Measurements from ENCODE around the gene KLHL9.

Gene KLHL9

GRCh38 chr9:21357479-21358460 is 22.6 kb upstream of the KLHL9 start:
- H3K79me1 ChIP-seq (ENCODE audit: low read length): peaks cover 6% of the 10 kb centered on the region
- peak overlapping the region; percentile 40 for H2BK120ac ChIP-seq (ENCODE audit: insufficient read depth, low read length, poor library complexity)
- H3K9ac ChIP-seq (ENCODE audit: low read length): no peak overlapping the region
- H3K4me2 ChIP-seq (ENCODE audit: low read length): peak overlapping the region; percentile 37
- no peak overlapping the region for H3K4ac ChIP-seq (ENCODE audit: low read depth, low read length)
- H4K91ac ChIP-seq (ENCODE audit: low read depth, low read length): peak overlapping the region; percentile 4
- H3K23ac ChIP-seq (ENCODE audit: low read length): no peak overlapping the region
- H4K8ac ChIP-seq (ENCODE audit: low read depth, low read length): no peak overlapping the region
- H3K14ac ChIP-seq (ENCODE audit: low read length): no peak overlapping the region
- H3K18ac ChIP-seq (ENCODE audit: low read length): no peak overlapping the region
- H3K79me2 ChIP-seq (ENCODE audit: control insufficient read depth, insufficient read depth, low read length, poor library complexity): no peaks in the 10 kb centered on the region
- H2AK5ac ChIP-seq (ENCODE audit: low read length): no peak overlapping the region
- H3K4me1 ChIP-seq (ENCODE audit: control insufficient read depth in 1 of 2, insufficient read depth in 2 of 2, low read length in 2 of 2): peaks cover 3 to 5% of the 10 kb centered on the region in 2 experiments
- H2BK5ac ChIP-seq (ENCODE audit: low read depth, low read length, poor library complexity): peak overlapping the region; percentile 52
- H2BK12ac ChIP-seq (ENCODE audit: low read length): peak overlapping the region; percentile 47
- H3K36me3 ChIP-seq (ENCODE audit: control insufficient read depth in 1 of 2, insufficient read depth in 2 of 2, low read length in 2 of 2): no peaks in the 10 kb centered on the region
- no peak overlapping the region for H4K12ac ChIP-seq (ENCODE audit: low read depth, low read length)
- no CpG with 5 or more reads among the region's 7 CpGs for WGBS (ENCODE audit: extremely low coverage, insufficient coverage, insufficient read length)
- H3K27ac ChIP-seq (ENCODE audit: low read depth, low read length): peak overlapping the region; percentile 59
- no peak overlapping the region for H2AFZ ChIP-seq (ENCODE audit: insufficient read depth, low read length, poor library complexity)
- H3K27me3 ChIP-seq (ENCODE audit: insufficient read depth, low read length): no peaks in the 10 kb centered on the region
- no peaks in the 10 kb centered on the region for H3K9me3 ChIP-seq (ENCODE audit: insufficient read depth, low read depth, low read length)
- H3K4me3 ChIP-seq (ENCODE audit: low read depth, low read length): no peak overlapping the region
- DNase-seq: no peak

DNA sequence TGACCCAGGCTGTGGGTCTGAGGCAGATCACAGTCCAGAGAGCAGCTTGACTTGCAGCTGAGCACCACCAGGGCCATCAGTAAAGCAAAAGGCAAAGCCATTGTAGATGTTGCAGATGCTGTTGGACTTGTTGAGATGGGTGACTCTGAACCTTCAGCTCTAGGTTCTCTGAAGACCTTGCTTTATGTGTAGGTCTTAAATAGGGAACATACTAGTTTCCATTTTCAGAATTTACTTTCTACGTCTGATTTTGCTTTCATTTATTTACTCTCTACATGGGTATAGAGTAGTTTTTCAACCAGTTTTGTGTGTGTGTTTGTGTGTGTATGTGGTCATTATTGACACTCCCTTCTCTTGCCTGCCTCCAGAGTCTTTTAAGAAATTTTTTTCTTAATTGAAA is 15.6 kb upstream of the KLHL9 start, which contains the start of gene IFNA6:
IFNA6 (minus strand) TSS at position 101 of the 400 bp plus-strand sequence; CDS start at position 101, 0 bp downstream.
- H2BK5ac ChIP-seq (ENCODE audit: low read depth, low read length, poor library complexity): no peak within 1 kb of the TSS
- H4K91ac ChIP-seq (ENCODE audit: low read depth, low read length): no peak within 1 kb of the TSS
- H3K79me2 ChIP-seq (ENCODE audit: control insufficient read depth, insufficient read depth, low read length, poor library complexity): no peaks in the 10 kb centered on the region
- no peak within 1 kb of the TSS for H3K9ac ChIP-seq (ENCODE audit: low read length)
- no CpG with 5 or more reads among the region's 1 CpG for WGBS (ENCODE audit: extremely low coverage, insufficient coverage, insufficient read length)
- no peak within 1 kb of the TSS for H4K8ac ChIP-seq (ENCODE audit: low read depth, low read length)
- H3K18ac ChIP-seq (ENCODE audit: low read length): no peak within 1 kb of the TSS
- H2BK120ac ChIP-seq (ENCODE audit: insufficient read depth, low read length, poor library complexity): no peak within 1 kb of the TSS
- H3K79me1 ChIP-seq (ENCODE audit: low read length): no peaks in the 10 kb centered on the region
- H3K36me3 ChIP-seq (ENCODE audit: control insufficient read depth in 1 of 2, insufficient read depth in 2 of 2, low read length in 2 of 2): no peaks in the 10 kb centered on the region
- no peak within 1 kb of the TSS for H4K12ac ChIP-seq (ENCODE audit: low read depth, low read length)
- H3K27ac ChIP-seq (ENCODE audit: low read depth, low read length): no peak within 1 kb of the TSS
- no peak within 1 kb of the TSS for H3K4me2 ChIP-seq (ENCODE audit: low read length)
- DNase-seq: no peak
- no peak within 1 kb of the TSS for H2AK5ac ChIP-seq (ENCODE audit: low read length)
- H3K23ac ChIP-seq (ENCODE audit: low read length): no peak within 1 kb of the TSS
- no peaks in the 10 kb centered on the region for H3K9me3 ChIP-seq (ENCODE audit: insufficient read depth, low read depth, low read length)
- no peak within 1 kb of the TSS for H2AFZ ChIP-seq (ENCODE audit: insufficient read depth, low read length, poor library complexity)
- no peaks in the 10 kb centered on the region for H3K27me3 ChIP-seq (ENCODE audit: insufficient read depth, low read length)
- no peak within 1 kb of the TSS for H3K4me3 ChIP-seq (ENCODE audit: low read depth, low read length)
- H3K14ac ChIP-seq (ENCODE audit: low read length): no peak within 1 kb of the TSS
- H2BK12ac ChIP-seq (ENCODE audit: low read length): no peak within 1 kb of the TSS
- H3K4me1 ChIP-seq (ENCODE audit: control insufficient read depth in 1 of 2, insufficient read depth in 2 of 2, low read length in 2 of 2): no peaks in the 10 kb centered on the region
- H3K4ac ChIP-seq (ENCODE audit: low read depth, low read length): no peak within 1 kb of the TSS

DNA sequence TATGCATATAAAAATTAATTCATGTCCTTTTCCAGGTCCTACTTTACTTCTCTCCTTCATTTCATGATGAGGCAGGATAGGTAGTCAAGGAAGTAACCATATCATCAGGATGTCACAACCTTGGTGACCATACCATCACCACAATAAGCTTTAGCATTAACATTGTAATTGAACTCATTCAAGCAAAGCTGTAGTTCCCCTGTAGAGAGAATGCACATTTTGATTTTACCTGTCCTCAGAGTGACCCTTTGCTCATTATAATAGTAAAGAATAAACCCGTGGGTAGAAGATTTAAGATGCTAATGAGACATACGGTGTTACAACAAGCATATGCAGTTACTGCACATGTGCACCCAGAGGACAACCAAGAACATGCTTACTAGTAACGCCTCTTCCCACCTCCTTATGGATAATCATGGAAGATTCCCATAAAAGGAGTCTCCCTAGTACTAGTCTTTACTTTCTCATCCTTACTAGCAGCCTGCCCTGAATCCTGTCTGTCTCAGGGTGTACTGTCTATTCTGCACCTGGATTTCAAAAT is 13.3 kb upstream of the KLHL9 start:
- Histone ChIP-seq H3K27ac (ENCODE audit: low read depth, low read length) (no peak overlapping the region), H3K79me2 (ENCODE audit: control insufficient read depth, insufficient read depth, low read length, poor library complexity) (no peaks in the 10 kb centered on the region), H2BK5ac (ENCODE audit: low read depth, low read length, poor library complexity) (no peak overlapping the region), H2BK12ac (ENCODE audit: low read length) (no peak overlapping the region), H3K23ac (ENCODE audit: low read length) (no peak overlapping the region), H3K14ac (ENCODE audit: low read length) (no peak overlapping the region), H2AFZ (ENCODE audit: insufficient read depth, low read length, poor library complexity) (no peak overlapping the region), H2BK120ac (ENCODE audit: insufficient read depth, low read length, poor library complexity) (no peak overlapping the region), H3K36me3 (ENCODE audit: control insufficient read depth in 1 of 2, insufficient read depth in 2 of 2, low read length in 2 of 2) (no peaks in the 10 kb centered on the region), H3K4me1 (ENCODE audit: control insufficient read depth in 1 of 2, insufficient read depth in 2 of 2, low read length in 2 of 2) (no peaks in the 10 kb centered on the region), H3K27me3 (ENCODE audit: insufficient read depth, low read length) (no peaks in the 10 kb centered on the region), H4K12ac (ENCODE audit: low read depth, low read length) (no peak overlapping the region), H3K9me3 (ENCODE audit: insufficient read depth, low read depth, low read length) (no peaks in the 10 kb centered on the region), H3K4ac (ENCODE audit: low read depth, low read length) (no peak overlapping the region), H3K4me2 (ENCODE audit: low read length) (no peak overlapping the region), H2AK5ac (ENCODE audit: low read length) (no peak overlapping the region), H4K91ac (ENCODE audit: low read depth, low read length) (no peak overlapping the region), H4K8ac (ENCODE audit: low read depth, low read length) (no peak overlapping the region), H3K4me3 (ENCODE audit: low read depth, low read length) (no peak overlapping the region), H3K79me1 (ENCODE audit: low read length) (no peaks in the 10 kb centered on the region), H3K18ac (ENCODE audit: low read length) (no peak overlapping the region), H3K9ac (ENCODE audit: low read length) (no peak overlapping the region)
- DNase-seq: no peak
- WGBS (ENCODE audit: extremely low coverage, insufficient coverage, insufficient read length): no CpG with 5 or more reads among the region's 3 CpGs

- Histone ChIP-seq H3K23ac (ENCODE audit: low read length) (no peak overlapping the region), H3K4ac (ENCODE audit: low read depth, low read length) (no peak overlapping the region), H3K9ac (ENCODE audit: low read length) (no peak overlapping the region), H3K27me3 (ENCODE audit: insufficient read depth, low read length) (no peaks in the 10 kb centered on the region), H2BK12ac (ENCODE audit: low read length) (no peak overlapping the region), H2BK120ac (ENCODE audit: insufficient read depth, low read length, poor library complexity) (no peak overlapping the region), H3K79me1 (ENCODE audit: low read length) (no peaks in the 10 kb centered on the region), H3K36me3 (ENCODE audit: control insufficient read depth in 1 of 2, insufficient read depth in 2 of 2, low read length in 2 of 2) (no peaks in the 10 kb centered on the region), H2AFZ (ENCODE audit: insufficient read depth, low read length, poor library complexity) (no peak overlapping the region), H3K4me1 (ENCODE audit: control insufficient read depth in 1 of 2, insufficient read depth in 2 of 2, low read length in 2 of 2) (no peaks in the 10 kb centered on the region), H3K27ac (ENCODE audit: low read depth, low read length) (no peak overlapping the region), H2BK5ac (ENCODE audit: low read depth, low read length, poor library complexity) (no peak overlapping the region), H3K18ac (ENCODE audit: low read length) (no peak overlapping the region), H3K14ac (ENCODE audit: low read length) (no peak overlapping the region), H3K4me2 (ENCODE audit: low read length) (no peak overlapping the region), H2AK5ac (ENCODE audit: low read length) (no peak overlapping the region), H4K12ac (ENCODE audit: low read depth, low read length) (no peak overlapping the region), H3K4me3 (ENCODE audit: low read depth, low read length) (no peak overlapping the region), H4K8ac (ENCODE audit: low read depth, low read length) (no peak overlapping the region), H3K9me3 (ENCODE audit: insufficient read depth, low read depth, low read length) (no peaks in the 10 kb centered on the region), H3K79me2 (ENCODE audit: control insufficient read depth, insufficient read depth, low read length, poor library complexity) (no peaks in the 10 kb centered on the region), H4K91ac (ENCODE audit: low read depth, low read length) (no peak overlapping the region)
- no CpG with 5 or more reads among the region's 4 CpGs for WGBS (ENCODE audit: extremely low coverage, insufficient coverage, insufficient read length)
- DNase-seq: no peak
Measured at GRCh38 chr9:21340735-21341134, 5.5 kb upstream of the KLHL9 start.
